Hindlimb muscle (tissue), 1 donor: ENCODE data around the gene WNT9A. TPM values are rescaled to one million over a fixed set of nuclear protein-coding genes. Genes with fewer than 3 reads are reported as not detected.

Experiments
- DNase-seq: peaks from one replicate; pipeline ENCODE4 v3.0.0-alpha.2; 2013
- polyA plus RNA-seq: library from polyadenylated mRNA; unstranded; fragments of 120-200 nt; gene quantifications from one replicate; pipeline ENCODE4 v1.2.1, GENCODE V29; 2013; ENCODE audit not compliant: insufficient read length

WNT9A gene
- polyA plus RNA-seq, 1 donor, result 11.3 TPM

- no peak for DNase-seq
Observed at GRCh38 chr1:227924168-227924832, 23.4 kb downstream of the WNT9A start.

- DNase-seq, result no peak
Observed at GRCh38 chr1:227923353-227924167, 24.2 kb downstream of the WNT9A start.

- no peak for DNase-seq
Observed at GRCh38 chr1:227922501-227923352, 25.0 kb downstream of the WNT9A start.

- no peak for DNase-seq
Observed at GRCh38 chr1:227921461-227922185, 26.1 kb downstream of the WNT9A start.

GRCh38 chr1:227920896-227921295, 26.8 kb downstream of the WNT9A start:
- DNase-seq, result no peak

GRCh38 chr1:227920426-227920825, 27.3 kb downstream of the WNT9A start:
- no peak for DNase-seq

GRCh38 chr1:227919906-227920305, 27.8 kb downstream of the WNT9A start:
- no peak for DNase-seq

- no peak for DNase-seq
Observed at GRCh38 chr1:227918736-227919135, 29.0 kb downstream of the WNT9A start.

- DNase-seq, result no peak
Observed at GRCh38 chr1:227918083-227918700, 29.5 kb downstream of the WNT9A start.

- DNase-seq, result no peak
Observed at GRCh38 chr1:227917081-227917950, 30.4 kb downstream of the WNT9A start.

GRCh38 chr1:227916655-227917054, 31.1 kb downstream of the WNT9A start:
- no peak for DNase-seq

GRCh38 chr1:227915564-227916553, 31.9 kb downstream of the WNT9A start:
- no peak for DNase-seq

GRCh38 chr1:227914801-227915563, 32.8 kb downstream of the WNT9A start:
- no peak for DNase-seq

- no peak for DNase-seq
Observed at GRCh38 chr1:227913764-227914721, 33.7 kb downstream of the WNT9A start.

GRCh38 chr1:227913396-227913763, 34.4 kb downstream of the WNT9A start:
- no peak for DNase-seq

GRCh38 chr1:227912866-227913265, 34.9 kb downstream of the WNT9A start:
- no peak for DNase-seq

GRCh38 chr1:227911376-227911775, 36.4 kb downstream of the WNT9A start:
- DNase-seq, result no peak
